ENCODE measurements around the gene RCVRN. TPM values are rescaled to one million over a fixed set of nuclear protein-coding genes. Genes with fewer than 3 reads are reported as not detected.

Gene RCVRN
- total RNA-seq, 2 experiments from 2014 or later: not detected

- Histone ChIP-seq H3K36me3 (ENCODE audit: insufficient read depth, low read length) (no peaks in the 10 kb centered on the region), H3K4me1 (ENCODE audit: insufficient read depth, low read length) (no peaks in the 10 kb centered on the region), H3K27me3 (ENCODE audit: control insufficient read depth in 1 of 2, insufficient read depth in 2 of 2, low read length in 2 of 2) (no peaks in the 10 kb centered on the region), H3K27ac (ENCODE audit: low read depth in 1 of 2, low read length in 2 of 2) (no peak overlapping the region), H3K4me3 (ENCODE audit: low read length) (no peak overlapping the region), H3K9me3 (ENCODE audit: control insufficient read depth in 1 of 2, insufficient read depth in 1 of 2, low read length in 2 of 2) (peaks cover 0 to 7% of the 10 kb centered on the region in 2 experiments)
- no peak for ATAC-seq (ENCODE audit: poor library complexity)
- intact Hi-C loops (cut with DNase I, micrococcal nuclease): no loop called here
- TF ChIP-seq CTCF (IDR thresholded peaks at IDR 0.05): no peak
- Mint-ChIP-seq H3K27me3 (peaks cover 18% of the 10 kb centered on the region), H3K27ac (no peak overlapping the region), H3K4me1 (ENCODE audit: low read depth) (no peaks in the 10 kb centered on the region), H3K4me3 (no peak overlapping the region), H3K9me3 (no peaks in the 10 kb centered on the region), H3K36me3 (ENCODE audit: low read depth) (no peaks in the 10 kb centered on the region)
- no peak for DNase-seq
- POLR2A ChIA-PET: no interaction called here
- CTCF ChIA-PET: no interaction called here
These were observed 36.5 kb downstream of the RCVRN start for GRCh38 chr17:9868552-9868951.

GRCh38 chr17:9865586-9865985, 39.5 kb downstream of the RCVRN start:
- POLR2A ChIA-PET: no interaction called here
- intact Hi-C loops (cut with DNase I, micrococcal nuclease): no loop called here
- CTCF ChIA-PET: no interaction called here

GRCh38 chr17:9862949-9863348, 42.1 kb downstream of the RCVRN start:
- POLR2A ChIA-PET: no interaction called here
- no peak for TF ChIP-seq CTCF (IDR thresholded peaks at IDR 0.05)
- no peaks in the 10 kb centered on the region for H3K4me1 Mint-ChIP-seq (ENCODE audit: low read depth)
- Histone ChIP-seq H3K27ac (ENCODE audit: low read depth in 1 of 2, low read length in 2 of 2) (no peak overlapping the region), H3K4me3 (ENCODE audit: low read length) (no peak overlapping the region), H3K4me1 (ENCODE audit: insufficient read depth, low read length) (no peaks in the 10 kb centered on the region), H3K9me3 (ENCODE audit: control insufficient read depth in 1 of 2, insufficient read depth in 1 of 2, low read length in 2 of 2) (peaks cover 9 to 14% of the 10 kb centered on the region in 2 experiments), H3K36me3 (ENCODE audit: insufficient read depth, low read length) (no peaks in the 10 kb centered on the region), H3K27me3 (ENCODE audit: control insufficient read depth in 1 of 2, insufficient read depth in 2 of 2, low read length in 2 of 2) (peaks cover 0 to 2% of the 10 kb centered on the region in 2 experiments)
- no peak overlapping the region for H3K4me3 Mint-ChIP-seq
- intact Hi-C loops (cut with DNase I, micrococcal nuclease): no loop called here
- H3K27ac Mint-ChIP-seq: no peak overlapping the region
- CTCF ChIA-PET: no interaction called here
- H3K36me3 Mint-ChIP-seq (ENCODE audit: low read depth): no peaks in the 10 kb centered on the region
- no peaks in the 10 kb centered on the region for H3K9me3 Mint-ChIP-seq
- H3K27me3 Mint-ChIP-seq: no peaks in the 10 kb centered on the region
- DNase-seq (no peak), ATAC-seq (ENCODE audit: poor library complexity) (no peak)

More at GRCh38 chr17:9865586-9865985, 39.5 kb downstream of the RCVRN start:
- Histone ChIP-seq H3K4me1 (ENCODE audit: insufficient read depth, low read length) (no peaks in the 10 kb centered on the region), H3K27ac (ENCODE audit: low read depth in 1 of 2, low read length in 2 of 2) (no peak overlapping the region), H3K4me3 (ENCODE audit: low read length) (no peak overlapping the region), H3K9me3 (ENCODE audit: control insufficient read depth in 1 of 2, insufficient read depth in 1 of 2, low read length in 2 of 2) (peaks cover 0 to 6% of the 10 kb centered on the region in 2 experiments), H3K27me3 (ENCODE audit: control insufficient read depth in 1 of 2, insufficient read depth in 2 of 2, low read length in 2 of 2) (peaks cover 0 to 2% of the 10 kb centered on the region in 2 experiments), H3K36me3 (ENCODE audit: insufficient read depth, low read length) (no peaks in the 10 kb centered on the region)
- Mint-ChIP-seq H3K4me1 (ENCODE audit: low read depth) (no peaks in the 10 kb centered on the region), H3K36me3 (ENCODE audit: low read depth) (no peaks in the 10 kb centered on the region), H3K4me3 (no peak overlapping the region), H3K27ac (no peak overlapping the region), H3K27me3 (peaks cover 2% of the 10 kb centered on the region), H3K9me3 (no peaks in the 10 kb centered on the region)
- DNase-seq (no peak), ATAC-seq (ENCODE audit: poor library complexity) (no peak)
- TF ChIP-seq CTCF (IDR thresholded peaks at IDR 0.05): no peak
